ENCODE results near the gene MAML2.

Gene MAML2

GRCh38 chr11:96149743-96150555, 193.0 kb downstream of the MAML2 start:
- peak; percentile 74 for DNase-seq

GRCh38 chr11:96147906-96148486, 195.0 kb downstream of the MAML2 start:
- DNase-seq: no peak

GRCh38 chr11:96147186-96147585, 195.8 kb downstream of the MAML2 start:
- no peak for DNase-seq

- no peak for DNase-seq
These were observed 196.2 kb downstream of the MAML2 start for GRCh38 chr11:96146765-96147164.

GRCh38 chr11:96145163-96145585, 197.8 kb downstream of the MAML2 start:
- no peak for DNase-seq

GRCh38 chr11:96144553-96144952, 198.4 kb downstream of the MAML2 start:
- no peak for DNase-seq

- DNase-seq: no peak
These were observed 199.9 kb downstream of the MAML2 start for GRCh38 chr11:96143041-96143521.

- no peak for DNase-seq
These were observed 201.4 kb downstream of the MAML2 start for GRCh38 chr11:96141626-96142025.

- no peak for DNase-seq
These were observed 203.3 kb downstream of the MAML2 start for GRCh38 chr11:96139691-96140090.

GRCh38 chr11:96137373-96137772, 205.6 kb downstream of the MAML2 start:
- DNase-seq: peak; percentile 37

GRCh38 chr11:96136613-96137298, 206.2 kb downstream of the MAML2 start:
- DNase-seq: no peak

GRCh38 chr11:96134602-96135001, 208.4 kb downstream of the MAML2 start:
- DNase-seq: no peak

- no peak for DNase-seq
These were observed 210.6 kb downstream of the MAML2 start for GRCh38 chr11:96132437-96132836.

- DNase-seq: no peak
These were observed 212.9 kb downstream of the MAML2 start for GRCh38 chr11:96130061-96130620.

GRCh38 chr11:96127596-96127959, 215.4 kb downstream of the MAML2 start:
- no peak for DNase-seq

- no peak for DNase-seq
These were observed 215.9 kb downstream of the MAML2 start for GRCh38 chr11:96126917-96127595.

- no peak for DNase-seq
These were observed 217.6 kb downstream of the MAML2 start for GRCh38 chr11:96125400-96125799.

- DNase-seq: no peak
These were observed 218.8 kb downstream of the MAML2 start for GRCh38 chr11:96124155-96124554.

- DNase-seq: no peak
These were observed 219.7 kb downstream of the MAML2 start for GRCh38 chr11:96123301-96123700.

GRCh38 chr11:96122601-96123074, 220.4 kb downstream of the MAML2 start:
- DNase-seq: no peak

- no peak for DNase-seq
These were observed 223.8 kb downstream of the MAML2 start for GRCh38 chr11:96119211-96119610.

GRCh38 chr11:96116376-96116775, 226.6 kb downstream of the MAML2 start:
- DNase-seq: no peak
